NCI-H1105 (cell line): ENCODE measurements around the gene L3MBTL4.
A peak's percentile ranks its signal among the peaks of the same experiment; 100 is the strongest.
"Not testable (repeated sequence)": the region's sequence is repeated elsewhere in the genome, so short reads cannot be mapped to it uniquely, and the experiment has no call there.

Source experiments
- DNase-seq: peaks from one replicate; lab custom pipeline; 2025; lab: John Stamatoyannopoulos, UW

Gene L3MBTL4

DNA sequence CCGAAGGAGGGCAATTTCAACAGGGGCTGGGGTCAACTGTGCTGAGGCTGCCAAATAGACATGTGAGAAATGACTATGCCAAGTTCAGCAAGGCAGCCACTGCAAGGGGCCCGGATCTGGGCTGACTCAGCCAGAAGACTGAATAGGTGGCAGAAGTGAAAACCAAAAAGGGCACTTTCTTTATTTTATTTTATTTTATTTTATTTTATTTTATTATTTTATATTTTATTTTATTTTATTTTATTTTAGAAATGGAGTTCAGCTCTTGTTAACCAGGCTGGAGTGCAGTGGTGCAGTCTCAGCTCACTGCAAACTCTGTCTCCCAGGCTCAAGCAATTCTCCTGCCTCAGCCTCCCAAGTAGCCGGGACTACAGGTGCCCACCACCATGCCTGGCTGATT is 228.9 kb downstream of the L3MBTL4 start:
- not testable (repeated sequence) for DNase-seq

- no peak for DNase-seq
Observed at GRCh38 chr18:6174983-6175745, 239.5 kb downstream of the L3MBTL4 start.

- no peak for DNase-seq
Observed at GRCh38 chr18:6170604-6171003, 244.1 kb downstream of the L3MBTL4 start.

- DNase-seq: no peak
Observed at GRCh38 chr18:6161549-6161948, 253.2 kb downstream of the L3MBTL4 start.

DNA sequence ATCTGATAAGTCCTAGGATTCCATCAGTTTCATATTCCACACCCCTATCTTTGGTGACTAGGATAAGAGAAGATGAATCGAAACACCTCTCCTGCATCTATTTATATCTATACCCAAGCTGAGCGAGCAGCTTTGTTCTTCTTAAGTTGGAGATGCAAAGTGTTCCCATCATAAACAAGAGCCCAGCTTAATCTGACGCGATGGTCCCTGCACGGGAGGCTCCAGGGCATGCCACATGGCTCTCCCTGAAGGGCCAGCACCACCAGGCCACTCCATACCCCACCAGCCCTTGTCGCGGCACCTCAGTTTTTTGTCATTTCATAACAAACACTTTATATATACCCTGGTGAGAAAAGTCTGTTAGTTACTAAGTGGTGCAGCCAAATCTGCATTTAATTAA is 255.3 kb downstream of the L3MBTL4 start:
- no peak for DNase-seq

GRCh38 chr18:6158958-6159357 is 255.8 kb downstream of the L3MBTL4 start:
- DNase-seq: no peak

DNA sequence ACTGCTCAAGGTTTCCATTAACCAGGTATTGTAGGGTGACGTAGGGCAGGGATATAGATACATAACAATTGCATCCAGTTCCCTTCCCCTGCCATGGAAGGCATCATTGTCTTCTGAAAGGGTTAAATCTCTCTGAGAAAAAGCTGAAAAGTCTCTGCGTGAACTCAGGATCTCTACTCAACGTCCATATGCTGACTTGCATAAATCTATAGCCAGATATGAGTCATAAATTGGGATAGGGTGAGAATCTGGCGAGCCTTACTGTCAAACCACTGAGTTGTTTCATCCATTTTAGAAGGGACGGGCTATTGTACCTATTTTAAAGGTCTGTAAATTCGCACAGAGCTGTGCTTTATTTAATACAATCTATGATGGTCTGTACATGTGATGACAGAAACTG is 258.3 kb downstream of the L3MBTL4 start:
- DNase-seq: no peak

- DNase-seq: no peak
Observed at GRCh38 chr18:6155707-6156106, 259.0 kb downstream of the L3MBTL4 start.

GRCh38 chr18:6150430-6150829 is 264.3 kb downstream of the L3MBTL4 start:
- DNase-seq: peak; percentile 48

DNA sequence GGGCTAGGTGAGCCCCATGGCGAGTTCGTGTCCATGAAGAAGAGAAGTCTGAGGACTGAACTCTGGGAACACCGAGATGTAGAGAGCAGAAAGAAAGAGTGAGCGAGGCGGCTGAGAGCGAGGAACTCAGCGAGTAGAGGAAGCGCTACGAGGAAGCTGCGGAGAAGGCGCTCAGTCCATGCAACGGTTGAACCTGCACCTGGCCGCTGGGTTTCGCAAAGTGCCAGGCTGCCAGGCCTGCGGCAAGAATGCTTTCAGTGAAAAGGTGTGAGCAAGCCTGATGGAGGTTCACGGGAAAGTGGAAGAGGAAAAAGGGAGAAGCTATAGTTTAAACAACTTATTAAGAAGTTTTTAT is 268.4 kb downstream of the L3MBTL4 start:
- DNase-seq: no peak

GRCh38 chr18:6145645-6146306 is 268.9 kb downstream of the L3MBTL4 start:
- DNase-seq: no peak

- DNase-seq: no peak
Observed at GRCh38 chr18:6139007-6139406, 275.7 kb downstream of the L3MBTL4 start.

GRCh38 chr18:6135901-6136300 is 278.8 kb downstream of the L3MBTL4 start:
- DNase-seq: not testable (repeated sequence)

- not testable (repeated sequence) for DNase-seq
Observed at GRCh38 chr18:6135029-6135428, 279.7 kb downstream of the L3MBTL4 start.

DNA sequence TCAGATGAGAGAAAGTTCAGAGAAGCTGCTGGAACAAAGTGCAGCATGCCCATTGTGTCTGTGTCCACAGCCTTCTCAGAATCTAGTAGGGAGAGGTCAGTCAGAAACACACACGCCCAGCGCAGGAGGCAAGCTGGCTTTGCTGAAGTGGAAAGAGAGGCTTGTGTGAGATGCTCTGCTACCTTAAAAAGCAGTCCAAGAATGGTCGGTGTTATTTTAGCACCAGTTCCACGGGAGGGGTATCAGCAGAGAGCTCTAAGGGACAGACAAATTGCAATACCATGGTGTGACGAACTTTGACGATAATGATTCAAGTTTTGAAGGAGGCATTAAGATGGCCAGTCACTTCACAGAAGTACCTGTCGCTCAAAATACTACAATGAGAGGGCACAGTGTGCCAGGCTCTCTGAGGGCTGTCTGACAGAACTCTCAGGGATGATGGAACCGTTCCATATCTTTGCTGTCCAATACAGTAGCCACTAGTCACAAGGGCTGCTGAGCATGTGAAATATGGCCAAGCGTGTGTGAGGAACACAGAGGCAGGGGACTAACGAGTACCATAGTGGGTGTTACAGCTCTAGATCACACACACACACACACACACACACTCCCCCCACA is 281.9 kb downstream of the L3MBTL4 start:
- no peak for DNase-seq

- no peak for DNase-seq
Observed at GRCh38 chr18:6120820-6121279, 293.9 kb downstream of the L3MBTL4 start.

GRCh38 chr18:6119761-6120160 is 294.9 kb downstream of the L3MBTL4 start:
- DNase-seq: no peak

GRCh38 chr18:6118080-6118479 is 296.6 kb downstream of the L3MBTL4 start:
- DNase-seq: no peak

GRCh38 chr18:6115710-6116109 is 299.0 kb downstream of the L3MBTL4 start:
- no peak for DNase-seq

- DNase-seq: no peak
Observed at GRCh38 chr18:6113650-6114049, 301.1 kb downstream of the L3MBTL4 start.

GRCh38 chr18:6111726-6112125 is 303.0 kb downstream of the L3MBTL4 start:
- DNase-seq: no peak

GRCh38 chr18:6109743-6110142 is 305.0 kb downstream of the L3MBTL4 start:
- no peak for DNase-seq

- DNase-seq: no peak
Observed at GRCh38 chr18:6107794-6108193, 306.9 kb downstream of the L3MBTL4 start.
